H9 (cell line): ENCODE measurements around the gene RCSD1. TPM values are rescaled to one million over a fixed set of nuclear protein-coding genes. Genes with fewer than 3 reads are reported as not detected.

ENCODE experiments used
- DNase-seq: peaks from one replicate; pipeline ENCODE4 v3.0.0-alpha.2; 2017
- H2AFZ ChIP-seq: one replicate; pipeline ENCODE4 v1.6.1; 2013; ENCODE audit warnings: mild to moderate bottlenecking, low read length, control low read depth, moderate library complexity
- H2AK5ac ChIP-seq: 2 replicates; pipeline ENCODE4 v1.6.1; 2013; ENCODE audit warnings: low read length, control low read depth, mixed read lengths; ENCODE audit not compliant: insufficient read length
- H2BK120ac ChIP-seq: one replicate; pipeline ENCODE4 v1.6.1; 2013; ENCODE audit warnings: low read depth, mild to moderate bottlenecking, low read length, control low read depth, inconsistent platforms; ENCODE audit not compliant: poor library complexity, severe bottlenecking
- H2BK12ac ChIP-seq: 2 replicates; pipeline ENCODE4 v1.6.1; 2013; ENCODE audit warnings: low read length, control low read depth, mixed read lengths, low read depth; ENCODE audit not compliant: insufficient read length
- H2BK15ac ChIP-seq: 2 replicates; pipeline ENCODE4 v1.6.1; 2013; ENCODE audit warnings: low read depth, low read length, control low read depth
- H2BK20ac ChIP-seq: one replicate; pipeline ENCODE4 v1.6.1; 2013; ENCODE audit warnings: low read depth, mild to moderate bottlenecking, low read length, control low read depth, inconsistent platforms; ENCODE audit not compliant: poor library complexity, severe bottlenecking
- H2BK5ac ChIP-seq: 2 replicates; pipeline ENCODE4 v1.6.1; 2013; ENCODE audit warnings: low read length, control low read depth, mixed read lengths; ENCODE audit not compliant: insufficient read length
- H3K14ac ChIP-seq: 2 replicates; pipeline ENCODE4 v1.6.1; 2013; ENCODE audit warnings: low read length, control low read depth; ENCODE audit not compliant: insufficient read depth
- H3K18ac ChIP-seq: 2 replicates; pipeline ENCODE4 v1.6.1; 2013; ENCODE audit warnings: low read depth, mild to moderate bottlenecking, mixed read lengths, low read length, control low read depth; ENCODE audit not compliant: insufficient read length
- H3K23ac ChIP-seq: 2 replicates; pipeline ENCODE4 v1.6.1; 2013; ENCODE audit warnings: low read length, control low read depth, mixed read lengths, low read depth; ENCODE audit not compliant: insufficient read length
- H3K23me2 ChIP-seq: 2 replicates; pipeline ENCODE4 v1.6.1; 2013; ENCODE audit warnings: low read depth, mild to moderate bottlenecking, mixed read lengths, low read length, control low read depth; ENCODE audit not compliant: insufficient read length, poor library complexity, severe bottlenecking
- H3K27ac ChIP-seq: 2 replicates; pipeline ENCODE4 v1.5.1; 2013; ENCODE audit warnings: low read length, control low read depth, mixed read lengths, low read depth; ENCODE audit not compliant: insufficient read length
- H3K27me3 ChIP-seq: 2 replicates; pipeline ENCODE4 v1.6.1; 2013; ENCODE audit warnings: low read length, control low read depth, inconsistent platforms; ENCODE audit not compliant: insufficient read depth
- H3K4ac ChIP-seq: 2 replicates; pipeline ENCODE4 v1.6.1; 2013; ENCODE audit warnings: low read depth, mild to moderate bottlenecking, control low read depth, inconsistent platforms, low read length, moderate library complexity
- H3K4me1 ChIP-seq: 2 replicates; pipeline ENCODE4 v1.6.1; 2013; ENCODE audit warnings: low read length, control low read depth, inconsistent platforms; ENCODE audit not compliant: insufficient read depth
- H3K4me2 ChIP-seq: 2 replicates; pipeline ENCODE4 v1.6.1; 2013; ENCODE audit warnings: low read length, control low read depth, mixed read lengths; ENCODE audit not compliant: insufficient read length, insufficient read depth
- H3K56ac ChIP-seq: 2 replicates; pipeline ENCODE4 v1.6.1; 2013; ENCODE audit warnings: low read depth, mild to moderate bottlenecking, mixed read lengths, low read length, control low read depth; ENCODE audit not compliant: insufficient read length
- H3K79me1 ChIP-seq: 2 replicates; pipeline ENCODE4 v1.6.1; 2013; ENCODE audit warnings: low read depth, mild to moderate bottlenecking, moderate library complexity, low read length, control low read depth, inconsistent platforms; ENCODE audit not compliant: insufficient read depth, poor library complexity, severe bottlenecking
- H3K79me2 ChIP-seq: 2 replicates; pipeline ENCODE4 v1.6.1; 2013; ENCODE audit warnings: low read length, control low read depth, inconsistent platforms; ENCODE audit not compliant: insufficient read depth
- H3K9ac ChIP-seq: 2 replicates; pipeline ENCODE4 v1.6.1; 2013; ENCODE audit warnings: low read length, control low read depth, mixed read lengths; ENCODE audit not compliant: insufficient read length; ENCODE audit errors: extremely low read depth
- H3K9me3 ChIP-seq: one replicate; pipeline ENCODE4 v1.6.1; 2013; ENCODE audit warnings: low read depth, low read length, inconsistent platforms; ENCODE audit not compliant: control insufficient read depth
- H3T11ph ChIP-seq: one replicate; pipeline ENCODE4 v1.6.1; 2013; ENCODE audit warnings: mild to moderate bottlenecking, low read length, control low read depth, inconsistent platforms
- H4K20me1 ChIP-seq: one replicate; pipeline ENCODE4 v1.6.1; 2013; ENCODE audit not compliant: control insufficient read depth, insufficient read length, insufficient read depth
- H4K5ac ChIP-seq: 2 replicates; pipeline ENCODE4 v1.6.1; 2013; ENCODE audit warnings: low read depth, mild to moderate bottlenecking, mixed read lengths, low read length, control low read depth; ENCODE audit not compliant: insufficient read length
- H4K8ac ChIP-seq: replicated peaks from 2 replicates; pipeline ENCODE4 v1.6.1; 2013; ENCODE audit warnings: low read length, control low read depth, mixed read lengths, low read depth; ENCODE audit not compliant: insufficient read length
- H4K91ac ChIP-seq: 2 replicates; pipeline ENCODE4 v1.6.1; 2013; ENCODE audit warnings: low read depth, mild to moderate bottlenecking, moderate library complexity, mixed read lengths, low read length, control low read depth; ENCODE audit not compliant: insufficient read length
- H3K27ac Mint-ChIP-seq, 3 experiments: 2 replicates in 2 of 3; 3 replicates in 1 of 3; pipeline ENCODE4 v1.8.0; 2020 to 2021; ENCODE audit warnings: mixed read lengths in 3 of 3, mild to moderate bottlenecking in 1 of 3, moderate library complexity in 1 of 3
- H3K27me3 Mint-ChIP-seq: 2 replicates; pipeline ENCODE4 v1.8.0; 2021; ENCODE audit warnings: low read depth, mild to moderate bottlenecking, moderate library complexity, mixed read lengths
- H3K36me3 Mint-ChIP-seq, 3 experiments: 2 replicates in 2 of 3; 3 replicates in 1 of 3; pipeline ENCODE4 v1.8.0; 2020 to 2021; ENCODE audit warnings: low read depth in 3 of 3, mixed read lengths in 3 of 3; ENCODE audit not compliant: insufficient read depth in 1 of 3
- H3K4me1 Mint-ChIP-seq, 2 experiments: 2 replicates each; pipeline ENCODE4 v1.8.0; 2020; ENCODE audit warnings: mixed read lengths in 2 of 2
- H3K4me3 Mint-ChIP-seq, 2 experiments: 2 replicates in 1 of 2; 3 replicates in 1 of 2; pipeline ENCODE4 v1.8.0; 2020 to 2021; ENCODE audit warnings: mild to moderate bottlenecking in 2 of 2, mixed read lengths in 2 of 2, moderate library complexity in 1 of 2
- H3K9me3 Mint-ChIP-seq, 2 experiments: 2 replicates in 1 of 2; 3 replicates in 1 of 2; pipeline ENCODE4 v1.8.0; 2020; ENCODE audit warnings: mild to moderate bottlenecking in 2 of 2, mixed read lengths in 2 of 2, moderate library complexity in 1 of 2
- CTCF ChIP-seq: fragments of 200-600 bp; sonication (generic); conservative IDR thresholded peaks from 3 replicates; pipeline ENCODE4 v1.8.0; 2021; ENCODE audit warnings: antibody characterized with exemption, mild to moderate bottlenecking
- WGBS: extraction: QIAGEN DNeasy Blood & Tissue Kit; methylation state at CpG from one replicate; pipeline ENCODE4 v1.1.7; 2013; ENCODE audit warnings: missing lambda C conversion rate, low lambda C conversion rate, mixed read lengths; ENCODE audit not compliant: insufficient read length; ENCODE audit errors: extremely low coverage; 5-methylcytosine and 5-hydroxymethylcytosine counted together
- total RNA-seq: library from RNA; stranded (reverse); gene quantifications from 2 replicates; pipeline ENCODE4 v1.2.1, GENCODE V29; 2021

RCSD1 gene
- total RNA-seq, 1 experiment from 2014 or later: 0.13 TPM

- Histone ChIP-seq H3K27me3 (no peaks in the 10 kb centered on the region), H3K79me2 (peaks cover 11% of the 10 kb centered on the region; the same call in 1 of the 2 replicates), H3K23ac (no peak overlapping the region), H3K27ac (no peak overlapping the region), H3K4ac (no peak overlapping the region), H3K14ac (no peak overlapping the region), H3T11ph (no peak overlapping the region), H2BK12ac (no peak overlapping the region), H3K79me1 (peaks cover under 1% of the 10 kb centered on the region), H3K9ac (no peak overlapping the region), H4K5ac (no peak overlapping the region), H3K9me3 (no peaks in the 10 kb centered on the region), H2BK5ac (no peak overlapping the region), H2AK5ac (no peak overlapping the region), H4K8ac (no peak overlapping the region), H3K4me2 (no peak overlapping the region), H4K20me1 (no peaks in the 10 kb centered on the region), H2BK20ac (no peak overlapping the region), H2BK120ac (no peak overlapping the region), H3K4me1 (0 out of 2 replicates have a peak, but pooled peaks cover under 1% of the 10 kb centered on the region), H4K91ac (no peak overlapping the region), H3K56ac (no peak overlapping the region), H3K23me2 (no peaks in the 10 kb centered on the region), H2AFZ (no peak overlapping the region), H3K18ac (no peak overlapping the region), H2BK15ac (no peak overlapping the region)
- H3K4me3 Mint-ChIP-seq: no peak overlapping the region
- no peak for TF ChIP-seq CTCF
- DNase-seq: no peak
- H3K27me3 Mint-ChIP-seq: no peaks in the 10 kb centered on the region
- peaks cover 23 to 25% of the 10 kb centered on the region in 2 experiments for H3K4me1 Mint-ChIP-seq
- peaks cover 19 to 26% (median 25%) of the 10 kb centered on the region in 3 experiments for H3K36me3 Mint-ChIP-seq
- no peak overlapping the region for H3K27ac Mint-ChIP-seq
- WGBS: no CpG with 5 or more reads among the region's 8 CpGs
- no peaks in the 10 kb centered on the region; a peak in 1 of 5 replicates for H3K9me3 Mint-ChIP-seq
Measured at GRCh38 chr1:167728818-167729410, 98.9 kb downstream of the RCSD1 start.
